ENCODE results near the gene MANSC1.
"Not testable (repeated sequence)": the region's sequence is repeated elsewhere in the genome, so short reads cannot be mapped to it uniquely, and the experiment has no call there.

Gene MANSC1

DNA sequence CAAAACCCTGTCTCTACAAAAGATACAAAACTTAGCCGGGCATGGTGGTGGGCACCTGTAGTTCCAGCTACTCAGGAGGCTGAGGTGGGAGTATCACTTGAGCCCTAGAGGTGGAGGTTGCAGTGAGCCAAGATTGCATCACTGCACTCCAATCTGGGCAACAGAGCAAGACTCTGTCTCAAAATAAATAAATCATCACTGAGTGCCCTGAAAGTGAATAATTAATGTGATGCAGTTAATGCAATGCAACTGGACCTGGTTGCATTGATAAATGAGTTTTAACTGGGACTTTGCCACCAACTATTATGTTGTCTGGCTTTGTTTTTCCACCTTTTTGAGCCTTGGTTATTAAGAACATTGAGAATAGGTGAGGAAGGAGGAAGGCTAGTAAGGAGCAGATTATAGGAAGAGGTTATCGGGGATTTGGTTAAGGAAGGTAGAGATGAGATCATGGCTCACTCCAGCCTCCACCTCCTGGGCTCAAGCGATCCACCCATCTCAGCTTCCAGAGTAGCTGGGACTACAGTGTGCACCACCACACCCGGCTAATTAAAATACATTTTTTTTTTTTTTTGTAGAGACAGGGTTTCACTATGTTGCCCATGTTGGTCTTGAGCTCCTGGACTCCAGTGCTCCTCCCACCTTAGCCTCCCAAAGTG, 14.9 kb upstream of the MANSC1 start:
- no peak for DNase-seq

GRCh38 chr12:12358528-12358927, 8.5 kb upstream of the MANSC1 start:
- DNase-seq, result no peak

DNA sequence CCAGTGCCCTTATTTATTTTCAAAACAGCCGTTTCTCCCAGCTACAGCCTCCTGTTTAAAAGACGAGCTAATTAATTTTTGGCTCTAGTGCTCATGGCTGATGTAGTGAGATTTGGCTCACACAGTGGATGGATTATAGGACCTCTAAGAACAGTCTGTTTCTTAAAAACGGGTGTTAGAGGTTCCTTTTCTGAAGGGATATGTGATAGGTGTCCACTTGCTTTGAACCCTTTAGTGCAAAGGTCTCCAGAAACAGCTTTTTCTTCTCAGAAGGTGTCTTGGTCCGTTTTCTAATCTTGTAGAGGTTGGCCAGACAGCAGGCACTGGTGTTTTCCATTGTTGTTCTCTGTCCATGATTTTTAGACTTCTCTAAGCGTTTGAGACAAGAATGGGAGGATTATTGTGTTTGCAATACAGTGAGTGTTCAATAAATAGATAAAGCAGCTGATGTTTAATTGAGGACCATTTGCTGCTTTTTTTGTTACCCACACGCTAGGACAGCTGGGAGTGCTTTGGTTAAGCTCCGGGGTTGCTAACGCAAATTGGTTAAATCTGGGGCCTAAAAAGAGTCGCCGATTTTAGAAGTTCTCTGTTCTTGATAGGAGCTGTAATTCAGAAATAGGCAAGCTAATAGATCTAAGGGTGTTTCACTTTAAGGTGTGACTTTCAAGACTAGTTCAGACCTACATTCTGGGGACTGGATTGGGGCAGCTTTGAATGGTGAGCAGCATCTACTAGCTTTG, 7.8 kb upstream of the MANSC1 start:
- DNase-seq, result no peak

GRCh38 chr12:12356896-12357718, 7.1 kb upstream of the MANSC1 start, which contains the start of gene BORCS5:
BORCS5 (plus strand) TSS chr12:12357078; CDS start chr12:12357452, 374 bp downstream.
- DNase-seq, result peak; percentile 99

- DNase-seq, result no peak
Observed at GRCh38 chr12:12356467-12356895, 6.4 kb upstream of the MANSC1 start.

- no peak for DNase-seq
Observed at GRCh38 chr12:12353807-12354206, 3.8 kb upstream of the MANSC1 start.

GRCh38 chr12:12353276-12353675, 3.2 kb upstream of the MANSC1 start:
- no peak for DNase-seq

GRCh38 chr12:12351468-12352185, 1.6 kb upstream of the MANSC1 start:
- not testable (repeated sequence) for DNase-seq

DNA sequence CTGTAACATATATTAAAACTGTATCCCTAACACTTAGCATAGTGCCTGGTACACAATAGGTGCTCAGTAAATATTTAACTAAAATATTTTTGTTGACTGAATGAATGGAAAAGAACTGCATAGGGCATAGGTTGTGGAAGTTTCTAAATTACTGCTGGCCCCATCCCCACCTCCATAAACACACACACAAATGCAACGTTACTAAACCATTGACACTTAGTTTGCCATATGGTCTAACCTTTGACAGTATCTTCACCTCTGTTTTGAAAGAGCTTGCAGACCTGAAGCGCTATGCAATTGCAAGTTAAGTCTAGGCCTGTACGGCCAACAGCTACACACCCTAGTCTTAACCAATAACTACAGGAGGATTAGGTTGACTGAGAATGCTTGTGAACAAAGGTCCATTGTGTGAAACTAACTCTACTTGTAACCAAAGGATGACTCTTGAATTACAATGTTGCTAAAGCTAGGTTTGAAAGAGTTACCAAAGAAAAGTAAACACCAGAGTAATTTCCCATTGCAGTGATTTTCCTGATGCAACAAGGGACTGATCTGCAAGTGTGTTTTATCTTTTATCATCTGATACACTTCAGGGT, 924 bp upstream of the MANSC1 start:
- no peak for DNase-seq

GRCh38 chr12:12338527-12339168, 11.4 kb downstream of the MANSC1 start:
- DNase-seq, result no peak

GRCh38 chr12:12336511-12336910, 13.5 kb downstream of the MANSC1 start:
- DNase-seq, result no peak

GRCh38 chr12:12336049-12336411, 14.0 kb downstream of the MANSC1 start:
- DNase-seq, result peak; percentile 20

DNA sequence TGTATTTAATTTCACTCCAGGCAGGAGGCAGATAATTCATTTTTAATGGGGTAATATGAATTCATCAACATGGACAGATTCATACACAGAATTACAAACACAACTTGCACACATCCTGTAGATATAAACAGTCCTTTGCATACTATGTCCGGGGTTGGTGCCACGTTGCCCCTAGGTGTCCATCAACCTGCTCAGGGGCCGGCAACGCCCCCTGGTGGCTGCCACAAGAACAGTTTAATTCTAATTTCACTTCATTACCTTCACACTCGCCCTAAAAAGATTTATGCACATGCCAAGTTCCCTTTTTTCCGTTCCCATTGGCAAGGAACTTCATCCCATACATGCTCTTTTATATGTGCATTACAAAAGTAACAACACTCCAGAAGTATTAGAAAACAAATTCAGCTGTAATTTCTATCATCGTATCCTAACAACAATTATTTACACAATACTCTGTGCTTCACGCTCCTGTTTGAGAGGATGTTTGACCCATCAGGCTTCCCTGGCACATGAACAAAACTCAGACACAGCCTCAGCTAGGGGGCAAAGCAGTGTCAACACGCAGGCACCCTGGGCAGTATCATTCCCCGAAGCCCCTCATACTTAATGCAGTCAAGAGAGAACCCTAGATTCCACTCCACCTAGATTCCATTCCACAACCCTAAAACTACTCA, 15.5 kb downstream of the MANSC1 start:
- peak; percentile 69 for DNase-seq

DNA sequence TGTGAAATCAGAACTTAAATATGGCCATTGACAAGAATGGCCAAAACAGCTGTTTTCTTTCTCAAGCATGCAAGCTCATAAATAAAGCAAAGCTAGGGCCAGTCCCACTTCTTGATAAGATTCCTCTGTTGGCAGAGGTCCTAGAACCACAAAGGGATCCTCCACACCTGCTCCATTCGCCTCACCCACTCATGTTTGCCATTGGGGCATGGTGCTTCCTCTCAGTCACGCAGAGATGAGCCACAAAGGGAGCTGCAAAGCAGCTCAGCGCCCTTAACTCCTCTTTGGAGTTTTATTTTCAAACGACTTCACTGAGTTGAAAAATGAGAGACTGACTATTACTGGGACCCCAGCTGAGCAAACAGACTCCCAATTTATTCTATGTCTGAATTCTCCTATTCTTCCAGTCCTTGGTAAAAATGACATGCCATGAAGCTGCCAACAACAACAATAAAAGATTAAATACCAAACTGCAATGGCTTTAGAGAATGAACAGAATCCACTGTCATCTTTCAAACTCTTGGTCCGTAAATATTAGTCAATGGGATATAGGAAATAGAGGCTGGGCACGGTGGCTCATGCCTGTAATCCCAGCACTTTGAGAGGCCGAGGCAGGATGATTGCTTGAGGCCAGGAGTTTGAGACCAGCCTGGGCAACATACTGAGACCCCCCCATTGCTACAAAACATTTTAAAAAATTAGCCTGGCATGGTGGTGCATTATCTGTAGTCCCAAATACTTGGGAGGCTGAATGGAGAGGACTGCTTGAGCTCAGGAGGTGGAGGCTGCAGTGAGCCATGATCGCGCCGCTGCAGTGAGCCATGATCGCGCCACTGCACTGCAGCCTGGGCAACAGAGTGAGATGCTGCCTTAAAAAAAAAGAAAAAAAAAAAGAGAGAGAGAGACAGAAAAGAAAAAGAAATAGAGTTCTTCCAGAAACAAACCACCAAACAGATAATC, 16.4 kb downstream of the MANSC1 start:
- no peak for DNase-seq

DNA sequence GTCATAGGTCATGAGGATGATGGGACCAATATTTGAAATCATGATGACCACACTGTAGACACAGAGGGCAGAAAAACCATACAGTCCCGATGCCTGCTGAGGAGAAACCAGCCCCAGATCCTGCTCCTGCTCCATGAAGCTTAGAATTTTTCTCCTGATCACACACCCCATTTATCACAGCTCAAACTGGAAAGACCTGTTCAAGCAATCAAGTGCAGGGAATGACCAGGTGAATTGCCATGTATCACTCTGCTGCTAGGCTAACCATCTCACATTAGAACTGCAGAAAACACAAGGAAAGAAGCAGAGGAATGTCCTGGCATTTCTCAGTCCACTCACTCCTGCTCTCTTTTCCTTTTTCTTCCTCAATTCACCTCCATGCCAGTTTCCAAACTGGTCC, 18.1 kb downstream of the MANSC1 start:
- DNase-seq, result no peak

DNA sequence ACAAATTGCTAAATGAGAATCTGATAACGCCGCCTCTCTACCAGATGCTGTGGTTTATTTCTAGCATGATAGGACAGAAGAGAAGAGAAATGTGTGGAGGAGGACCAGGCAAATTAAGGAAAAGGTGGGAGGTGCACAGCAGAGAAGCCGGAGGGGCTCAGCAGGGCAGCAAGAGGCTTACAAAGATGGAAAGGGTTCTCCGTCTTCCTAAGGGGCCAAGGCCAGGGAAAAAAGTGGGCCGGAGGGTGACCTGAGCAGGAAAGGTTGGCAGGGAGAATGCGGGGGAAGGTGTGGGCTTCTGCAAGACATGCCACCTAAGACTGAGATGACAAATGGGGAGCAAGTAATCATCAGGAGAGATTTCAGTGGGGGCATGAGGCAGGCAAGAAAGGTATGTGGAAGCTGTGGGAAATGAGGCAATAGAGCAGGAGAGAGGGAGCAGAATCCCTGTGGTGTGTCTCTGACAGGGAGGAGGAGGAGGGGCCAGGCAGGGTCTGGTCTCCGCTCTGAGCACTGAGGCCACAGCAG, 18.7 kb downstream of the MANSC1 start:
- DNase-seq, result no peak

GRCh38 chr12:12327802-12328201, 22.2 kb downstream of the MANSC1 start:
- no peak for DNase-seq

DNA sequence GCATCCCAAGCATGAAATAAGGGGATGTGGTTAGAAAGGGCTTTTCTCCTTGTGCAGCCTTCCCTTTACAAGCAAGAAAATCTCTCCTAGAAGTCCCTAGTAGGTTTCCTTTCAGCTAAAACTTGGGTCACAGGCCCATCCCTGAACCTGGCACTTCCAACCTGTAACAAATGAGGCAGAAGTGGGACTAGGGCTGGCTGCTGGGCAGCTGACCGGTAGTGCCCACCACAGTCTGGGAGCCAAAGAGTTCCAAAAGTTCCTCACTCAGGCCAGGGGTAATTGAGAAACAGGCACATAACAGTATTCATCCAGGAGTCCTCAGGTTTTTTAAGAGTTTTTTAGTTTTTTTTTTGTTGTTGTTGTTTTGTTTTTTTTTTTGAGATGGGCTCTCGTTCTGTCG, 23.8 kb downstream of the MANSC1 start:
- no peak for DNase-seq

GRCh38 chr12:12323591-12323990, 26.5 kb downstream of the MANSC1 start:
- no peak for DNase-seq

GRCh38 chr12:12323118-12323517, 26.9 kb downstream of the MANSC1 start:
- DNase-seq, result no peak

Data from activated CD4-positive, CD25-positive, alpha-beta regulatory T cell treated with anti-CD3 and anti-CD28 coated beads, Interleukin-2, amount 50 U/mL, for 72 hours (primary cell).